Measurements from ENCODE around the gene UACA. TPM values are rescaled to one million over a fixed set of nuclear protein-coding genes. Genes with fewer than 3 reads are reported as not detected.

UACA gene
- total and polyA plus RNA-seq, 9 of the 15 experiments (the other 6 are each of a cell fraction or from before 2014, with no cell fraction given): 0.06 to 0.33 (median 0.15) TPM; not detected in 5

- Histone ChIP-seq H3K79me2 (ENCODE audit: control insufficient read depth, insufficient read depth, low read length) (no peaks in the 10 kb centered on the region), H3K27ac (ENCODE audit: extremely low read depth, low read depth, low read length) (no peak overlapping the region), H3K9me3 (replicated peaks; ENCODE audit: control insufficient read depth, insufficient read depth, low read depth, low read length) (no peaks in the 10 kb centered on the region), H3K4me1 (replicated peaks in 1 of 2; ENCODE audit: control insufficient read depth in 2 of 2, insufficient read depth in 2 of 2, low read length in 2 of 2) (peaks cover 13 to 18% of the 10 kb centered on the region in 2 experiments; a peak in 4 of 5 replicates), H3K9me1 (ENCODE audit: control insufficient read depth, insufficient read depth, low read length) (no peaks in the 10 kb centered on the region), H2AFZ (ENCODE audit: low read depth, low read length) (peak overlapping the region; percentile 55), H4K20me1 (replicated peaks; ENCODE audit: control insufficient read depth, insufficient read depth, low read length) (no peaks in the 10 kb centered on the region), H3K36me3 (ENCODE audit: control insufficient read depth, insufficient read depth, low read length) (no peaks in the 10 kb centered on the region), H3K27me3 (ENCODE audit: control insufficient read depth in 2 of 2, insufficient read depth in 2 of 2, low read length in 2 of 2) (peaks cover 0 to 23% of the 10 kb centered on the region in 2 experiments; a peak in 4 of 5 replicates), H3K4me2 (ENCODE audit: insufficient read depth, low read length) (peak overlapping the region; percentile 40), H3K4me3 (no peak overlapping the region), H3K9ac (ENCODE audit: insufficient read depth in 1 of 2, low read depth in 2 of 2, low read length in 2 of 2) (no peak overlapping the region)
- FAIRE-seq (no peak), ATAC-seq (peak; percentile 48), DNase-seq (ENCODE audit: extremely low read depth in 1 of 4, low spot score in 3 of 4) (no peak)
- BruUV-seq (replicated peaks): no TSS peak
- WGBS (ENCODE audit: insufficient coverage, low coverage, missing lambda C conversion rate): 12% methylated on average over 15 of the region's 15 CpGs
- in situ Hi-C loops (cut with MboI) (no loop called here), intact Hi-C loops (cut with micrococcal nuclease) (no loop called here)
- CTCF ChIA-PET (ENCODE audit: low intra/inter-chr PET ratio): no interaction called here
- TF ChIP-seq BHLHE40 (IDR thresholded peaks at IDR 0.05; ENCODE audit: low read length) (peak; percentile 76), HDAC2 (IDR thresholded peaks at IDR 0.05) (no peak), NONO (IDR thresholded peaks at IDR 0.05; ENCODE audit: low read depth in 2 of 2, low read length in 1 of 2) (no peak)
- POLR2A ChIA-PET: interaction anchor here (0.7 to 1.3 kb wide), 4 partner anchors 14 to 498 kb away, joined by 3 to 5 read pairs (median 4); no protein-coding TSS in a partner anchor
Observed at GRCh38 chr15:70627734-70628548, 135.4 kb downstream of the UACA start.

GRCh38 chr15:70627322-70627721 is 136.0 kb downstream of the UACA start:
- H3K9me3 ChIP-seq (replicated peaks; ENCODE audit: control insufficient read depth, insufficient read depth, low read depth, low read length): no peaks in the 10 kb centered on the region
- peaks cover 0 to 21% of the 10 kb centered on the region in 2 experiments; a peak in 3 of 5 replicates for H3K27me3 ChIP-seq (ENCODE audit: control insufficient read depth in 2 of 2, insufficient read depth in 2 of 2, low read length in 2 of 2)
- ATAC-seq (no peak), DNase-seq (ENCODE audit: extremely low read depth in 1 of 4, low spot score in 3 of 4) (no peak), FAIRE-seq (no peak)
- POLR2A ChIA-PET: no interaction called here
- H3K9me1 ChIP-seq (ENCODE audit: control insufficient read depth, insufficient read depth, low read length): no peaks in the 10 kb centered on the region
- no peak overlapping the region for H3K4me3 ChIP-seq
- H3K4me2 ChIP-seq (ENCODE audit: insufficient read depth, low read length): no peak overlapping the region; the same call in 1 of the 2 replicates
- peak overlapping the region; percentile 12; the same call in 1 of the 2 replicates for H2AFZ ChIP-seq (ENCODE audit: low read depth, low read length)
- no peak overlapping the region for H3K27ac ChIP-seq (ENCODE audit: extremely low read depth, low read depth, low read length)
- CTCF ChIA-PET (ENCODE audit: low intra/inter-chr PET ratio): no interaction called here
- no peaks in the 10 kb centered on the region for H3K79me2 ChIP-seq (ENCODE audit: control insufficient read depth, insufficient read depth, low read length)
- WGBS (ENCODE audit: insufficient coverage, low coverage, missing lambda C conversion rate): 5% methylated on average over 7 of the region's 7 CpGs
- in situ Hi-C loops (cut with MboI) (no loop called here), intact Hi-C loops (cut with micrococcal nuclease) (no loop called here)
- H3K4me1 ChIP-seq (replicated peaks in 1 of 2; ENCODE audit: control insufficient read depth in 2 of 2, insufficient read depth in 2 of 2, low read length in 2 of 2): peaks cover 13 to 18% of the 10 kb centered on the region in 2 experiments; a peak in 4 of 5 replicates
- H3K36me3 ChIP-seq (ENCODE audit: control insufficient read depth, insufficient read depth, low read length): no peaks in the 10 kb centered on the region
- no TSS peak for BruUV-seq (replicated peaks)
- no peak overlapping the region for H3K9ac ChIP-seq (ENCODE audit: insufficient read depth in 1 of 2, low read depth in 2 of 2, low read length in 2 of 2)
- no peaks in the 10 kb centered on the region for H4K20me1 ChIP-seq (replicated peaks; ENCODE audit: control insufficient read depth, insufficient read depth, low read length)
- TF ChIP-seq GTF2F1 (IDR thresholded peaks at IDR 0.05; ENCODE audit: low read depth, low read length) (no peak), SRSF9 (IDR thresholded peaks at IDR 0.05; ENCODE audit: borderline replicate concordance, low read depth, low read length) (no peak), KAT7 (CRISPR knock-in tag; IDR thresholded peaks at IDR 0.05; ENCODE audit: borderline replicate concordance) (no peak), XRCC5 (IDR thresholded peaks at IDR 0.05; ENCODE audit: low read depth, low read length) (no peak), GABPB1 (CRISPR knock-in tag; IDR thresholded peaks at IDR 0.05) (no peak), EP400 (IDR thresholded peaks at IDR 0.05) (no peak), MNT (conservative IDR thresholded peaks at IDR 0.05) (no peak), POLR2B (IDR thresholded peaks at IDR 0.05; ENCODE audit: low read depth, partially characterized antibody) (no peak), KLF16 (IDR thresholded peaks at IDR 0.05) (no peak), NCOA2 (IDR thresholded peaks at IDR 0.05; ENCODE audit: partially characterized antibody in 2 of 2) (no peak), CC2D1A (IDR thresholded peaks at IDR 0.05) (no peak), ZNF253 (CRISPR knock-in tag; conservative IDR thresholded peaks at IDR 0.05) (no peak)

Measured in K562 (cell line).